ENCODE results near the gene MAN2B2. TPM values are rescaled to one million over a fixed set of nuclear protein-coding genes. Genes with fewer than 3 reads are reported as not detected.

The MAN2B2 gene
- polyA plus RNA-seq, 1 experiment = 22.8 TPM

DNA sequence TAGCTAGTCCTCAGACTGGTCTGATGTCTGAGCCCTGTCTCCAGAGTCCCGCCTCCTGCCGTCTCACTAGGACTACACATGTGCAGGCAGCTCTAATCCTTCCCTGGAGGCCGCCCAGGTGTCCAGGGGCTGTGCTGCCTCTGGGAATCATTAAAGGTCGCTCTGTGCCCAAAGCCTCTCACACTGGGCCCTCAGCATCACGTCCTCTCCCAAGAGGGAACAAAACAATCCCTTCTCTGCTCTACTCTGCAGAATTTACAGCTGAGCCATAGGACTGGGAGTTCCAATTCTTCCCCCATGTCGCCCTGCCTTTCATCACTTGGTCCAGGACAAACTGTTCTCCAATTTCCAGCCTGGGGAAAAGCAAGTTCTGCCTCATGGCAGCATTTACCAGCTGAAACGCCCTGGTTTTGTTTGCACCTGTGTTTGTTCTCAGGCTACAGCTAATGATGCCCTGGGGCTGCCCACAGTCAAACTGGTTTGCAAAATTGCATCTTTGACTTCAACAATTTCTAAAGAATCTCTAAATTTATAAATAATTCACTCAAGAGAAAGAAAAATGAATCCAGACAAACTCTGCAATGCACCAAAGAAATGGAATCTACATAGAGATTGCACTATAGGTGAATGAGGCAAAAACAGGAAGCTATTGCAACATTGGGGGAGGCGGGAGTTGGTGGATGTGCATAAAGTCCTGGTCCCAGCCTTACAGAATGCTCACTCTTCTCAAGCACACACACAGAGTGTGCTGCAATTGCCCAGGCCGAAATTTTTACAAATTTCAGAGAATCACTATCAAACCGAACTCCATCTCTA, 58.3 kb downstream of the MAN2B2 start:
- ChIA-PET CTCF (no interaction called here), POLR2A (interaction anchor here (0.5 kb wide), 1 partner anchor 31 kb away, joined by 4 read pairs; no protein-coding TSS in a partner anchor)
- TF ChIP-seq, protein P1, sequence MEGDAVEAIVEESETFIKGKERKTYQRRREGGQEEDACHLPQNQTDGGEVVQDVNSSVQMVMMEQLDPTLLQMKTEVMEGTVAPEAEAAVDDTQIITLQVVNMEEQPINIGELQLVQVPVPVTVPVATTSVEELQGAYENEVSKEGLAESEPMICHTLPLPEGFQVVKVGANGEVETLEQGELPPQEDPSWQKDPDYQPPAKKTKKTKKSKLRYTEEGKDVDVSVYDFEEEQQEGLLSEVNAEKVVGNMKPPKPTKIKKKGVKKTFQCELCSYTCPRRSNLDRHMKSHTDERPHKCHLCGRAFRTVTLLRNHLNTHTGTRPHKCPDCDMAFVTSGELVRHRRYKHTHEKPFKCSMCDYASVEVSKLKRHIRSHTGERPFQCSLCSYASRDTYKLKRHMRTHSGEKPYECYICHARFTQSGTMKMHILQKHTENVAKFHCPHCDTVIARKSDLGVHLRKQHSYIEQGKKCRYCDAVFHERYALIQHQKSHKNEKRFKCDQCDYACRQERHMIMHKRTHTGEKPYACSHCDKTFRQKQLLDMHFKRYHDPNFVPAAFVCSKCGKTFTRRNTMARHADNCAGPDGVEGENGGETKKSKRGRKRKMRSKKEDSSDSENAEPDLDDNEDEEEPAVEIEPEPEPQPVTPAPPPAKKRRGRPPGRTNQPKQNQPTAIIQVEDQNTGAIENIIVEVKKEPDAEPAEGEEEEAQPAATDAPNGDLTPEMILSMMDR (IDR thresholded peaks at IDR 0.05; ENCODE audit: low read depth, low read length) = no peak
- Histone ChIP-seq H3K4me3 (ENCODE audit: low read depth, low read length) (no peak overlapping the region), H3K27ac (ENCODE audit: low read depth, low read length) (no peak overlapping the region), H3K9me3 (ENCODE audit: control insufficient read depth, insufficient read depth, low read length) (no peaks in the 10 kb centered on the region), H3K27me3 (ENCODE audit: control insufficient read depth, insufficient read depth, low read length) (no peaks in the 10 kb centered on the region)
- no peak for DNase-seq (ENCODE audit: low read depth, low spot score)

DNA sequence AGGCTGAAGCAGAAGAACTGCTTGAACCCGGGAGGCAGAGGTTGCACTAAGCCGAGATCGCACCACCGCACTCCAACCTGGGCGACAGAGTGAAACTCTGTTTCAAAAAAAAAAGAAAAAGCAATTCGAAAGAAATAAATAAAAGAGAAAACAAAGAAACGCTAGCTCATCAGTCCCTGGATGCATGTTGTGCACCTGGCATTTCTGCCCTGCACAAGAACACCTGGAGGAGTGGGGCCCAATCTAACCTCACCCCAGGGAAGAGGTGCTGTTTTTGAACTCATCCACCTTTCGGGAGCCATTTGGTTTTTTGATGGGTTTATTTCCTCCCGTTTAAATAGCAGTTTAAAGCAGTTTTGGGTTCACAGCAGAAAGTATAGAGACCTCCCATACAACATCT, 59.8 kb downstream of the MAN2B2 start:
- Histone ChIP-seq H3K27me3 (ENCODE audit: control insufficient read depth, insufficient read depth, low read length) (no peaks in the 10 kb centered on the region), H3K4me3 (ENCODE audit: low read depth, low read length) (no peak overlapping the region), H3K27ac (ENCODE audit: low read depth, low read length) (no peak overlapping the region), H3K9me3 (ENCODE audit: control insufficient read depth, insufficient read depth, low read length) (no peaks in the 10 kb centered on the region)
- TF ChIP-seq, protein P1 (IDR thresholded peaks at IDR 0.05; ENCODE audit: low read depth, low read length) = no peak
- no peak for DNase-seq (ENCODE audit: low read depth, low spot score)
- ChIA-PET CTCF (no interaction called here), POLR2A (no interaction called here)

DNA sequence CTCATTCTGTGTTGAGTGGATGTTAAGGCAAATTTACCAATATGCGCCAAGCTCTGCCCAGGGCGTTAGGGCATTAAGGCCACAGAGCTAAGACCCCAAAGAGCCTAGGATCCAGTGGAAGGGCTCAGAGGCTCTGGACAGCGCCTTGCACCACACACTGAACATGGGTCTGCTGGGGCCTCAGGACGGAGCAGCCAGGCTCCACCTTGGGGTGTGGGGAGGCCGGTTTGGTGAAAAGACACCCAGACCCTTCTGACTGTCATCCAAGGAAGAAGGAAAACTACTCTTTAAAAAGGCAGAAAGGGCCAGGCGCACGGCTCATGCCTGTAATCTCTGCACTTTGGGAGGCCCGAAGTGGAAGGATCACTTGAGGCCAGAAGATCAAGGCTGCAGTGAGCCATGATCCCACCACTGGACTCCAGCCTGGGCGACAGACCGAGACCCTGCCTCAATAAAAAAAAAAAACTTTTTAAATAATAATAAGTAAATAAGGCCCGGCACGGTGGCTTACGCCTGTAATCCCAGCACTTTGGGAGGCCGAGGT, 64.2 kb downstream of the MAN2B2 start:
- POLR2A ChIA-PET = interaction anchor here (0.7 to 2.9 kb wide), 2 partner anchors 70 to 931 kb away, joined by 10 to 11 read pairs; partner anchors contain the start of genes EVC2 and MRFAP1L1
- TF ChIP-seq, protein P1 (IDR thresholded peaks at IDR 0.05; ENCODE audit: low read depth, low read length) = no peak

DNA sequence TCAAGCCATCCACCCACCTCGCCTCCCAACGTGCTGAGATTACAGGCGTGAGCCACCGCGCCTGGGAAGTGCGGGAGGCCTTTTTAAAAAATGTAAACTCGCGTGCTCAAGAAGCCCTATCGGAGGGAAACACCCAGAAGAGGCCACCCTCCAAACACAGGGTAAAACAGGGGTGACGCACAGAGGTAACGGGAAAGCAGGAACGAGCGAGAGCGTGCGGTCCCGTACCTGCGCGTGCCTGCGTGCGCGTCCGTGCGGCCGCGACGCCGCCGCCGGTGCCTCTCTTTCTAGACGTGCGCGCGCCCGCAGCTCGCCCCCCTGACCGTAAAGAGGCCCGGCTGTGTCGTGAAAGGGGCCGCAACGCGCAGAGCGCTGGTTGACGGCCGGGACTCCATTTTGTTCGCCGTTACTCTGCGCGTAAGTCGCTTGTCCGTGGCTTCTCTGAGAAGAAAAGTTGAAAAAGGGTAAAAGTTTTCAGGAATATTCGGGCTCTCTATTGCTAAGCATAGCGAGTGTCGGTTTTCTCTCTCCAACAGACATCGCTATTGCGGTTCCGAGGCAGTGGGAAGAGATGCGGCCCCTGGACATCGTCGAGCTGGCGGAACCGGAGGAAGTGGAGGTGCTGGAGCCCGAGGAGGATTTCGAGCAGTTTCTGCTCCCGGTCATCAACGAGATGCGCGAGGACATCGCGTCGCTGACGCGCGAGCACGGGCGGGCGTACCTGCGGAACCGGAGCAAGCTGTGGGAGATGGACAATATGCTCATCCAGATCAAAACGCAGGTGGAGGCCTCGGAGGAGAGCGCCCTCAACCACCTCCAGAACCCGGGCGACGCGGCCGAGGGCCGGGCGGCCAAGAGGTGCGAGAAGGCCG, 65.5 kb downstream of the MAN2B2 start, which contains the start of gene MRFAP1:
Gene MRFAP1 (plus strand): TSS at position 394 of the 872 bp plus-strand sequence. CDS start 178 bp downstream, at position 572.
- ChIA-PET CTCF (interaction anchor here (0.6 to 0.7 kb wide), 3 partner anchors 18 to 43 kb away, joined by 3 to 4 read pairs (median 3); no protein-coding TSS in a partner anchor), POLR2A (interaction anchor here (0.7 to 2.9 kb wide), 9 partner anchors 9 to 371 kb away, joined by 3 to 20 read pairs (median 4); partner anchors contain the start of genes MAN2B2, MRFAP1L1, TBC1D14 and WFS1)

More for the DNA sequence above, 64.2 kb downstream of the MAN2B2 start:
- Histone ChIP-seq H3K27me3 (ENCODE audit: control insufficient read depth, insufficient read depth, low read length) (no peaks in the 10 kb centered on the region), H3K9me3 (ENCODE audit: control insufficient read depth, insufficient read depth, low read length) (peaks cover 6% of the 10 kb centered on the region; the same call in 1 of the 2 replicates), H3K27ac (ENCODE audit: low read depth, low read length) (no peak overlapping the region), H3K4me3 (ENCODE audit: low read depth, low read length) (no peak overlapping the region)
- DNase-seq (ENCODE audit: low read depth, low spot score) = no peak
- CTCF ChIA-PET = no interaction called here

More for the DNA sequence above, 65.5 kb downstream of the MAN2B2 start, which contains the start of gene MRFAP1:
- DNase-seq (ENCODE audit: low read depth, low spot score) = peak; percentile 76
- TF ChIP-seq, protein P1 (IDR thresholded peaks at IDR 0.05; ENCODE audit: low read depth, low read length) = no peak
- Histone ChIP-seq H3K4me3 (ENCODE audit: low read depth, low read length) (peak within 1 kb of the TSS; percentile 73), H3K27ac (ENCODE audit: low read depth, low read length) (peak within 1 kb of the TSS; percentile 93), H3K27me3 (ENCODE audit: control insufficient read depth, insufficient read depth, low read length) (no peaks in the 10 kb centered on the region), H3K9me3 (ENCODE audit: control insufficient read depth, insufficient read depth, low read length) (peaks cover 6% of the 10 kb centered on the region; the same call in 1 of the 2 replicates)
